Fibroblast of the aortic adventitia (primary cell): ENCODE data around the gene MPG. TPM values are rescaled to one million over a fixed set of nuclear protein-coding genes. Genes with fewer than 3 reads are reported as not detected.

Source experiments
- DNase-seq: peaks from one replicate; pipeline ENCODE4 v3.0.0-alpha.2; 2010; ENCODE audit warnings: low read depth
- H3K4me3 ChIP-seq: 2 replicates; pipeline ENCODE4 v1.5.1; 2011; ENCODE audit warnings: low read depth, mild to moderate bottlenecking, control low read depth, low read length, moderate library complexity
- total RNA-seq: library from RNA; depleted of rRNA; stranded (reverse); fragments of >200 nt; gene quantifications from 2 replicates; pipeline ENCODE4 v1.2.3, GENCODE V29; 2012; ENCODE audit warnings: low replicate concordance
- TF ChIP-seq, protein P1 (sequence below): IDR thresholded peaks from 2 replicates; pipeline ENCODE4 v1.5.1; 2011; ENCODE audit warnings: mild to moderate bottlenecking, low read length, control low read depth, inconsistent platforms; ENCODE audit not compliant: insufficient read depth

Gene MPG
- total RNA-seq, 1 donor: 124 TPM

- TF ChIP-seq, protein P1, sequence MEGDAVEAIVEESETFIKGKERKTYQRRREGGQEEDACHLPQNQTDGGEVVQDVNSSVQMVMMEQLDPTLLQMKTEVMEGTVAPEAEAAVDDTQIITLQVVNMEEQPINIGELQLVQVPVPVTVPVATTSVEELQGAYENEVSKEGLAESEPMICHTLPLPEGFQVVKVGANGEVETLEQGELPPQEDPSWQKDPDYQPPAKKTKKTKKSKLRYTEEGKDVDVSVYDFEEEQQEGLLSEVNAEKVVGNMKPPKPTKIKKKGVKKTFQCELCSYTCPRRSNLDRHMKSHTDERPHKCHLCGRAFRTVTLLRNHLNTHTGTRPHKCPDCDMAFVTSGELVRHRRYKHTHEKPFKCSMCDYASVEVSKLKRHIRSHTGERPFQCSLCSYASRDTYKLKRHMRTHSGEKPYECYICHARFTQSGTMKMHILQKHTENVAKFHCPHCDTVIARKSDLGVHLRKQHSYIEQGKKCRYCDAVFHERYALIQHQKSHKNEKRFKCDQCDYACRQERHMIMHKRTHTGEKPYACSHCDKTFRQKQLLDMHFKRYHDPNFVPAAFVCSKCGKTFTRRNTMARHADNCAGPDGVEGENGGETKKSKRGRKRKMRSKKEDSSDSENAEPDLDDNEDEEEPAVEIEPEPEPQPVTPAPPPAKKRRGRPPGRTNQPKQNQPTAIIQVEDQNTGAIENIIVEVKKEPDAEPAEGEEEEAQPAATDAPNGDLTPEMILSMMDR: no peak
- H3K4me3 ChIP-seq: no peak overlapping the region
- no peak for DNase-seq
Measured at GRCh38 chr16:69181-69580, 8.8 kb upstream of the MPG start.

- TF ChIP-seq, protein P1: no peak
- DNase-seq: no peak
- H3K4me3 ChIP-seq: peak overlapping the region; percentile 68
Measured at GRCh38 chr16:71210-71539, 6.8 kb upstream of the MPG start.

DNA sequence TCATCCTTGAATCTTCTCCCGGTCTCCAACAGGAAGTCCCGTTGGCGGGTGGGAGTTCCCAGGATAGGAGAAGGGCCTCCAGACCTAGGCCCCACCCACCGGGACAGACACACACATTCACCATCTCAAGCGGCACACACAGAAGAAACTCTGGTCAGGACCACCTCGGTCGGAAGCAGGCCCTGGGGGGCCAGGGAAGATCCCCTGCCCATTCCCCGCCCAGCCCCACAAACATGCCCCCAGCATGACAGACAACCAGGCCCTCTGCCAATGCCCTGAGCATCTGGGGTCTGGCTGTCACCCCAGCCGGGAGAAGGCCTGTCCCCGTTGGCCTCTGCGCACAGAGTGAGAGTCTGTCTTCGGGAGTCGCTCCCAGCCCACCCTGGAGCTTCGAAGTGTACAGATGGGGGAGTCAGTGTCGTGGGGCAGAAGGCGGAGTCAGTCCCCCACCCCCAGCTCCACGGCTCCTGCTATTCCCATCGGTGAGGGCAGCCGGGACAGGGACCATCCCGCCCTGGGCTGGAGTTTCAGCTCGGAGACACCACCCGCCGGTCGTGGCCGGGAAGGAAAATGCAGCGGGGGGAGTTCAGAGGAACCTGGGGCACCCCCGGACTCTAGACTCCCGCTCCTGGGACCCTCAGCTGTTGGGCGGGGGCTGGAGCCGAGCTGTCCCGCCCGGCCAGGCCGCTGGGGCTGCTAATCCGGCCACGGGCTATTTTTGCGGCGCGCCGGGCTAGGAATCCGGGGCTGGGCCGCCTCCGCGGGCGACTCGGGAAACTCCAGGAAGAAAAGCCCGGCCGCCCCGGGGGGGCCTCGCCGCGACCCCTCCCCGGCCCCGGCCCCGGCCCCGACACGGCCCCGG lies 6.3 kb upstream of the MPG start:
- peak; percentile 68 for DNase-seq

GRCh38 chr16:72561-73548 lies 5.2 kb upstream of the MPG start, which contains the start of gene RHBDF1:
RHBDF1 (minus strand) TSS chr16:72631; CDS start chr16:65015, 7,616 bp downstream.
- peak; percentile 42 for DNase-seq

More for the DNA sequence above, 6.3 kb upstream of the MPG start:
- TF ChIP-seq, protein P1: peak; percentile 15
- H3K4me3 ChIP-seq: peak overlapping the region; percentile 68

GRCh38 chr16:74051-74746 lies 3.8 kb upstream of the MPG start:
- H3K4me3 ChIP-seq: no peak overlapping the region
- TF ChIP-seq, protein P1: no peak
- DNase-seq: no peak

More at GRCh38 chr16:72561-73548, 5.2 kb upstream of the MPG start, which contains the start of gene RHBDF1:
- peak within 1 kb of the TSS; percentile 68 for H3K4me3 ChIP-seq
- TF ChIP-seq, protein P1: no peak

- TF ChIP-seq, protein P1: no peak
- no peak overlapping the region for H3K4me3 ChIP-seq
- DNase-seq: no peak
Measured at GRCh38 chr16:74747-75334, 3.2 kb upstream of the MPG start.
